HG03460 (cell line): ENCODE measurements around the gene MAP7D2.

Experiments used
- ATAC-seq: cut with Tn5 transposase; IDR thresholded peaks from one replicate; pipeline ENCODE4 v1.9.1; 2021; ENCODE audit not compliant: unreplicated experiment

Gene MAP7D2

DNA sequence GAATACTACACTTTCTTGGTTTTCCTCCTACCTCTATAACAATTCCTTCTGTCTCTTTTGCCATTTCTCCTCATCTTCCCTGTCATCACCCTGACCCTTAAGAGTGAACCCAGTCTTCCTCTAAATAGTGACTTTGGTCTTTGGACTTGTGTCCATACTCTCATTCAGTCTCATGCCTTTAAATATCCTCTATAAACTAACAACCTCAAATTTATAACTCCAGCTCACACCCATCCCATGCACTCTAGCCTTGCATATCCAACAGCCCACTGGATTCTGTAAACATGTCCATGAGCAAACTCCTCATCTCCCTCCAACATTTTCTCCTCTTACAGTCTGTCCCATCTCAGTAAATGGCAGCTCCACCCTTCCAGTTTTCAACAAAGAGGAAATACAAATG is 140.9 kb downstream of the MAP7D2 start:
- no peak for ATAC-seq

DNA sequence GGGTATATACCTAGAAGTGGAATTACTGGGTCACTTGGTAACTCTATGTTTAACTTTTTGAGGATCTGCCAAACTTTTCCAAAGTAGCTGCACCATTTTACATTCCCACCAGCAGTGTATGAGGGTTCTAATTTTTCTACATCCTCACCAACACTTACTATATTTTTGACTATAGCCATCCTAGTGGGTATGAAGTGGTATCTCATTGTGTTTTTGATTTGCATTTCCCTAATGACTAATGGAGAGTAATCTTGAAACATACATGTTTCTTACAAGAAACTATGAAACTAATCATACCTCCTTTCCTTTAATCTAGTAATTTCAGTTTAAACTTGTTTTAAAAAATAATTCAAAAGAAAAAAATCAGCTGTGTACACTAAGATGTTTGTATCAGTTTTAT is 143.7 kb downstream of the MAP7D2 start:
- ATAC-seq = no peak

DNA sequence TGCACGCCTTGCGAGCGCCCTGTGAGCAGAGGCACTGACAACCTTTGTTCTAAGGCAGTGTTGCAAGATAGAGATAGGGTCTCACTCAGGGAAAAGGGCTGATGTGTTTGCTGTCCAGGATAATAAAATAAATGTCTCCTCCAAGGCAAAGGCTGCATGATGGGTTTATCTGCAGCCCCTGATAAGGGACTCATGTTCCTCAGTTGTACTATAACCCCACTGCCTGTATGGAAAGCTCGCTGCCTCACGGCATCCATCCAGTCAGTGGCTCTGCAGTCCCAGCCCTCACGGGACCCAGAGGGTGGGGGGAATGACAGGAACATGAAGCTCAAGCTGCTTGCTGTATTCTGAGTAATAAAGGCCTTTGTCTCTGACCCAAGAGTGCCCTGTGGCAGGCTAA is 148.4 kb downstream of the MAP7D2 start:
- ATAC-seq = no peak

DNA sequence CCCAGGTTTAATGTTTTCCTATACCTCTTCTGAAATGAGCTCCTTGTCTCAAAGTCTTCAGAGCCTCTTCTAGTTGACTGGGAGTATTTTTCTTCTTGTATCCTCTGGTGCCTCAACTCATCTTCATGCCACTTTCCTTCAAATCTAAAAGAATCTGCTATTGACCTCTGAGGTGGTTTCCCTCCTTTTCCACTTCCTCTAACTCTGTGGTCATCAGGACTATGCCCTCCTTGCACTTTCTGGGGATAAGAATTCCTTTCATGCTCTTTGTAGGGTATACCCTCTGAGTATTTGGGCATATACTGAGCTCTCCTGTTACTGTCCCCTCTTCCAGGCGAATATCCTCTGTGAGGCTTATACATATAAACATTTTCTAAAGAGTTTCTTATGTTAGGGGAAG is 150.7 kb downstream of the MAP7D2 start:
- no peak for ATAC-seq

DNA sequence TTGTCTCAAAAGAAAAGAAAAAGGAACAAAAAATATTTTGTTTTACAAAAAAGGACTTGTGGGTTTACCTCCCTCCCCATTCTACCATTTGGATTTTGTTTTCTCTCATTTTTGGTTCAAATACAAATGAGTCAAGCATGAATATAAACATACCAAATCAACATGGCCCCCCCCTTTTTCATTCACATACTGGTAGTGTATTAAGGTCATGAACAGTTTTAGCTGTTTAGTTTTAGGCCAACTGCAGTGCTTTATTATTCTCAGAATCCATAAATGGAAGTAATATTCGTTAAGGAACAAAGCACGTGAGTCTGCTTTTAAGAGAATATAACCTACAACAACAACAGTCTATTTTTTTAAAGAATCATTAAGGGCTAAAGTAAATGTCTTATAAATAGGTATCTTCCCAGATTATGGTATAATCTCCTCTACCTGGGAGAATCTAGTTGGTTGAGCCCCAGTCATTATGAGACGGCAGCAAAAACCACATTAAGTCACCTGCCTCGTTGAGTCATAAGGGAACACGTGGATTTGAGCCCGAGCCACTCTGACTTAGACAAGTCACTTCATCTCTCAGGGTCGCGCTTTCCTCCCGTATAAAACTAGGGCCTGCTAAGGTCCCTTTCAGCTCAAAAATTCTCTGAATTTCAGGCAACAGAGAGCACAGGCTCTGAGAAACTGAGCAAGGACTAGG is 152.5 kb downstream of the MAP7D2 start:
- ATAC-seq = peak; percentile 80

DNA sequence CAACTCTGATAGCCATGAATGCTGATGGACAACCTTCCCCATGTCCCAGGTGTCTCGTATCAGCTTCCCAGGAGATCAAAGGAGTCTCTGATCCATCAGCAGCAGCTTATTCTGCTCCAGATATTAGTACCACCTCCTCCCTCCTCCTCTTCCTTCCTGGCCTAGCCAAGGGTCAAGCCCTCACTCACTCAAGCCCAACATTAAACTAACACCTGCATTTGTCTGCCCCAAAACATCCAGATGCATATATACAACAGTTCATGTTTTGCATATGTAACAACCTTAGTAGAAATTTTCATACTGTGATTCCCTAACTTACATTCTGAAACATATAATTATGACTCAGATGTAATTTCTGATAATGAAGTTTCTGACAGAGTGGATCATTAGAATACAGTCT is 155.8 kb downstream of the MAP7D2 start:
- no peak for ATAC-seq

DNA sequence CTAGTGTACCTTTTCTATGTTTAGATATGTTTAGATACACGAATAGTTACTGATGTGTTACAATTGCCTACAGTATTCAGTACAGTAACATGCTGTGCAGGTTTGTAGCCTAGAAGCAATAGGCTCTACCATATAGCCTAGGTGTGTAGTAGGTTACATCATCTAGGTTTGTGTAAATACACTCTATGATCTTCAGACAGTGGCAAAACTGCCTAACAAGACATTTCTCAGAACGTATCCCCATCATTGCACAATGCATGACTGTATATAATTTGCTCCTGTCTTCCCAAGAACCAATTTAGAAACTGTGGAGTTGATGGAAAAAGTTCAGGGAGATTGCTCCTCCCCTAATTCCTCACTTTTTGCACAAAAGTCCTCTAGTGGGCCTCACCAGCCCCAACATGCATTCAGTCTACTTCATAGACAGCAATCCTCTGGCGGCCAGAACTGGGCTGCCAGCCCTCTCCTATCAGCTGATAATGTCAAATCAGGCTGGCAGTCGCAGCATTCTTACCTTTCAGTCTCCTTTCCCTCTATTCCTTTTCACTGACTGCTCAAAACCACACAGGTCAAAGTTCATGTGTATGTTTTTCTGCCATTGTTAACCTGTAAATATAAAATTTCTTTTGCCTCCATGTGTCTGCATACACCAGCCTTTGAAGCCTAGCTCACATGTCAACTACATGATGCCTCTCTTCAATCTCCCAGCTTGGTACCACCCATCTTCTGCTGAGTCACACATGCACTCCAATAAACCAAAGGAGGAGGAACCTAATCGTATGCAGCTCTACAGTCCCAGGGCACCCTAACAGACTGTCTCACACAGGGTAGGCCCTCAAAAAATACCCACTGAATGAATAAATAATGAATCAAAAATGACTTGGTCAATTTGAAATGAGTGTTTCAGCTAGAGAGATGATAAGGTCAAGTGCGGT is 157.9 kb downstream of the MAP7D2 start:
- ATAC-seq = no peak

DNA sequence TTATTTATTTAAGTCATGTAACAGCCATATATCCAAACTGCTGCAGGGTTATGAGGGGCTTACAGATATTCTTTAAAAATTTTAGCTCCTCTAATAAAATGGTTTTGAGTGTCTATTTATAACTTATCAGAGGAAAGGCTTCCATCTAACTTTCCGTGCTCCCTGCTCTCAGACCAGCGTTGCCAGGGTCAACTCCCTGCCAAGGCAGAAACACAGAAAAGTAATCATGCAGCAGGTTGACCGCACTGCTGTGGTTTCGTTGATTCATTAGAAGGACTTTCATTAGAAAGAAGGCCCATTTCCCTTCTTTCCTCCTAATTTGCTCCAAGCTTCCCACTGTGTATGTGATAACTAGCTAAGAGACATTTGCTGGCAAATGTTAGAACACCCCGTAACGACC is 159.8 kb downstream of the MAP7D2 start:
- ATAC-seq = no peak
